DOHH2 (cell line): ENCODE measurements around the gene FAT3.

ENCODE experiments used
- H3F3A ChIP-seq: fragments of 200-600 bp; sonication (generic), shearing (Covaris generic); 2 replicates; pipeline ENCODE4 v1.6.0; 2016; ENCODE audit warnings: antibody characterized with exemption, mild to moderate bottlenecking; ENCODE audit not compliant: control insufficient read depth, insufficient read depth
- H3K27ac ChIP-seq: fragments of 200-600 bp; sonication (generic); 2 replicates; pipeline ENCODE4 v1.5.1; 2014; ENCODE audit warnings: low read depth, mild to moderate bottlenecking, low read length, moderate library complexity
- H3K27me3 ChIP-seq: fragments of 200-600 bp; sonication (generic); 2 replicates; pipeline ENCODE4 v1.6.1; 2014; ENCODE audit warnings: mild to moderate bottlenecking, low read length, mixed read lengths; ENCODE audit not compliant: control insufficient read depth
- H3K36me3 ChIP-seq: fragments of 200-600 bp; sonication (generic); 2 replicates; pipeline ENCODE4 v1.6.1; 2014; ENCODE audit warnings: mild to moderate bottlenecking, low read length, moderate library complexity, mixed read lengths; ENCODE audit not compliant: control insufficient read depth
- H3K4me1 ChIP-seq: fragments of 200-600 bp; sonication (generic); 2 replicates; pipeline ENCODE4 v1.6.1; 2014; ENCODE audit warnings: mild to moderate bottlenecking, low read length, mixed read lengths; ENCODE audit not compliant: control insufficient read depth
- H3K4me2 ChIP-seq: fragments of 200-600 bp; sonication (generic); 2 replicates; pipeline ENCODE4 v1.6.0; 2014; ENCODE audit warnings: mild to moderate bottlenecking, low read length, moderate library complexity
- H3K4me3 ChIP-seq: fragments of 200-600 bp; sonication (generic); 2 replicates; pipeline ENCODE4 v1.5.1; 2014; ENCODE audit warnings: mild to moderate bottlenecking, low read length, mixed read lengths
- H3K79me2 ChIP-seq: fragments of 200-600 bp; sonication (generic); 2 replicates; pipeline ENCODE4 v1.6.1; 2014; ENCODE audit warnings: mild to moderate bottlenecking, low read length, mixed read lengths; ENCODE audit not compliant: control insufficient read depth
- H3K9me2 ChIP-seq: fragments of 200-600 bp; sonication (generic); replicated peaks from 2 replicates; pipeline ENCODE4 v1.6.1; 2014; ENCODE audit warnings: mild to moderate bottlenecking, low read length, mixed read lengths; ENCODE audit not compliant: control insufficient read depth
- H3K9me3 ChIP-seq: fragments of 200-600 bp; sonication (generic); 2 replicates; pipeline ENCODE4 v1.6.1; 2014; ENCODE audit warnings: antibody characterized with exemption, low read length, mixed read lengths; ENCODE audit not compliant: control insufficient read depth, insufficient read depth
- H4K20me1 ChIP-seq: fragments of 200-600 bp; sonication (generic); 2 replicates; pipeline ENCODE4 v1.6.0; 2014; ENCODE audit warnings: low read depth, mild to moderate bottlenecking, antibody characterized with exemption, low read length, moderate library complexity; ENCODE audit not compliant: control insufficient read depth, insufficient read depth
- CTCF ChIP-seq: fragments of 200-600 bp; sonication (generic); IDR thresholded peaks from one replicate; pipeline ENCODE4 v1.5.1; 2014; ENCODE audit warnings: antibody characterized with exemption, mild to moderate bottlenecking, low read depth, low read length; ENCODE audit not compliant: poor library complexity, severe bottlenecking
- EZH2phosphoT487 ChIP-seq: fragments of 200-600 bp; sonication (generic); IDR thresholded peaks from 2 replicates; pipeline ENCODE4 v1.6.1; 2017; ENCODE audit warnings: borderline replicate concordance, mild to moderate bottlenecking, antibody characterized with exemption, low read length, moderate library complexity, mixed read lengths

FAT3 gene

GRCh38 chr11:92245700-92246271, 21.2 kb downstream of the FAT3 start:
- Histone ChIP-seq H3K4me1 (no peaks in the 10 kb centered on the region), H3F3A (no peaks in the 10 kb centered on the region), H3K9me2 (no peaks in the 10 kb centered on the region), H3K4me2 (no peak overlapping the region), H4K20me1 (no peaks in the 10 kb centered on the region), H3K27ac (no peak overlapping the region), H3K9me3 (no peaks in the 10 kb centered on the region), H3K27me3 (no peaks in the 10 kb centered on the region), H3K36me3 (no peaks in the 10 kb centered on the region), H3K4me3 (no peak overlapping the region), H3K79me2 (no peaks in the 10 kb centered on the region)
- no peak for TF ChIP-seq CTCF
- no peak for TF ChIP-seq EZH2phosphoT487

- H3K9me3 ChIP-seq = no peaks in the 10 kb centered on the region
- H3K27ac ChIP-seq = no peak overlapping the region
- no peak overlapping the region for H3K4me2 ChIP-seq
- H3K4me1 ChIP-seq = no peaks in the 10 kb centered on the region
- H3K27me3 ChIP-seq = no peaks in the 10 kb centered on the region
- no peaks in the 10 kb centered on the region for H3K36me3 ChIP-seq
- TF ChIP-seq CTCF = no peak
- no peak for TF ChIP-seq EZH2phosphoT487
- H3K4me3 ChIP-seq = no peak overlapping the region
- no peaks in the 10 kb centered on the region for H3F3A ChIP-seq
- no peaks in the 10 kb centered on the region for H4K20me1 ChIP-seq
- H3K9me2 ChIP-seq = no peaks in the 10 kb centered on the region
- H3K79me2 ChIP-seq = no peaks in the 10 kb centered on the region
Measured at GRCh38 chr11:92246630-92247029, 22.0 kb downstream of the FAT3 start.

- no peaks in the 10 kb centered on the region for H3K9me3 ChIP-seq
- no peak for TF ChIP-seq EZH2phosphoT487
- no peak for TF ChIP-seq CTCF
- no peaks in the 10 kb centered on the region for H4K20me1 ChIP-seq
- H3K9me2 ChIP-seq = no peaks in the 10 kb centered on the region
- H3K27me3 ChIP-seq = no peaks in the 10 kb centered on the region
- no peaks in the 10 kb centered on the region for H3K4me1 ChIP-seq
- H3K4me2 ChIP-seq = no peak overlapping the region
- H3K27ac ChIP-seq = no peak overlapping the region
- H3K4me3 ChIP-seq = no peak overlapping the region
- H3K36me3 ChIP-seq = no peaks in the 10 kb centered on the region
- H3K79me2 ChIP-seq = no peaks in the 10 kb centered on the region
- no peaks in the 10 kb centered on the region for H3F3A ChIP-seq
Measured at GRCh38 chr11:92249156-92249753, 24.6 kb downstream of the FAT3 start.
